IPS DF 4.7 (cell line): ENCODE measurements around the gene IFI16.
A peak's percentile ranks its signal among the peaks of the same experiment; 100 is the strongest.
"Not testable (repeated sequence)": the region's sequence is repeated elsewhere in the genome, so short reads cannot be mapped to it uniquely, and the experiment has no call there.

Experiments
- DNase-seq: peaks from one replicate; pipeline ENCODE4 v3.0.0-alpha.2; 2013; ENCODE audit warnings: low spot score; ENCODE audit errors: extremely low read depth

Gene IFI16

DNA sequence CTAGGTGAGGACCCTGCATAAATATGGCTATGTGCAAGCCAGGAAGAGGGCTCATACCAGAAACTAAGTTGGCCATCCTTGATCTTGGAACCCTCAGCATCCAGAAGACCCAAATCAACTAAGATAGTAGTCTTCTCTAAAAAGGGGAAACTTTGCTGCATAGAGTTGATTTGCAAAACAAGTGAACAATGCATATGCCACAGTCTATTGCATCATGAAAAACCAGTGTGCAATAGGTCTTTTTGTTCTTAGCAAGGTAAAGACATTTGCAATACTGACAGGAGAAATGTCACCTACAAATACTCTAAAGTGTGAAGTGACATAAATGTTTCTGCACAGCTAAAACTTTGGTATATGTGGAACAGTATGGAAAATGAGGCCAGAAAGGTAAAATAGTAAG is 2.0 kb upstream of the IFI16 start:
- DNase-seq, result no peak

- no peak for DNase-seq
Measured at GRCh38 chr1:159008744-159009188, 941 bp upstream of the IFI16 start.

DNA sequence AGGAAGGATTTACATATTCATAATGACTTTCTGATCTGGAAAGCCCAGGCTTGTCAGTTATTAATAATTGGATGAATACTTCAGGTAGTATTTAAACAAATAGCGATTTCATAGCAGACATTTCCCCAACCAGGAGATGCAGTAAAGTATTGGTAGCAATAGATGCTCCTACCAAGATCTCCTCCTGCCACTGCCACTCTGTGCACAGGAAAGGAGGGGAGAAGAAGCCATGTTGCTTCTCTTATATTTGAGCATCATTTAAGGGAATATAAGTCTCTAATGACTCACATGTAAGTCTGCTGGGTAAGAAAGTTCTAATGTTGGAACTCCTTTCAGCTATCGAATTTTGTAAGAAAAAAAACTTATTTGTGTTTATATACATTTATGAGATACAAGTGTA is 420 bp upstream of the IFI16 start:
- no peak for DNase-seq

- DNase-seq, result no peak
Measured at GRCh38 chr1:159010391-159010790, 684 bp downstream of the IFI16 start.

DNA sequence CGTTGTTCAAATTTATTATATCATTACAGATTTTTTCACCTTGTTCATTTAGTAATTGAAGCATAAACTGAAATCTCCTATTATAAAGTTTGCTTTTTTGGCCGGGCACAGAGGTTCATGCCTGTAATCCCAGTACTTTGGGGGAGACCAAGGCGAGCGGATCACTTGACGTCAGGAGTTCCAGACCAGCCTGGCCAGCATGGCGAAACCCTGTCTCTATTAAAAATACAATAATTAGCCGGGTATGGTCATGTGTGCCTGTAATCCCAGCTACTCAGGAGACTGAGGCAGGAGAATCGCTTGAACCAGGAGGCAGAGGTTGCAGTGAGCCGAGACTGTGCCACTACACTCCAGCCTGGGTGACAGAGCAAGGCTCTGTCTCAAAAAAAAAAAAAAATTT is 1.3 kb downstream of the IFI16 start:
- DNase-seq, result not testable (repeated sequence)

DNA sequence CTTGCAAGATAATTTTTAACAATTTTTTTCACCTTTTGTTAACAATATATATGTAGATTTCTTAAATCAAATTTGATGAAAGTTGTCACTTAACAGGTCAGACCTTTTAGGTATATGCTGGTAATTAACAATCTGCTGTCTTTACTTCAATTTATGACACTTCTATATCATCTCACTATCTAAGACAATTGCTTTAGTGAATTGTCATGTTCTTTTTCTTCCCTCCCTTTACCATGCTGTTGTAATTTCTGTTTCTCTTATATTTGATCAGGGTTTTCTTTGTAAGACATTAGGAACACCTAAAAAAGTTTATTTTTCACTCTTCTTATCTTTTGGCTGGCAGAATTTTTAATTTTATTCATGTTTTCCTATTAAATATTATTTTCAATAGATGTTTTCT is 2.0 kb downstream of the IFI16 start:
- DNase-seq, result no peak

GRCh38 chr1:159012495-159012894 is 2.8 kb downstream of the IFI16 start:
- no peak for DNase-seq

DNA sequence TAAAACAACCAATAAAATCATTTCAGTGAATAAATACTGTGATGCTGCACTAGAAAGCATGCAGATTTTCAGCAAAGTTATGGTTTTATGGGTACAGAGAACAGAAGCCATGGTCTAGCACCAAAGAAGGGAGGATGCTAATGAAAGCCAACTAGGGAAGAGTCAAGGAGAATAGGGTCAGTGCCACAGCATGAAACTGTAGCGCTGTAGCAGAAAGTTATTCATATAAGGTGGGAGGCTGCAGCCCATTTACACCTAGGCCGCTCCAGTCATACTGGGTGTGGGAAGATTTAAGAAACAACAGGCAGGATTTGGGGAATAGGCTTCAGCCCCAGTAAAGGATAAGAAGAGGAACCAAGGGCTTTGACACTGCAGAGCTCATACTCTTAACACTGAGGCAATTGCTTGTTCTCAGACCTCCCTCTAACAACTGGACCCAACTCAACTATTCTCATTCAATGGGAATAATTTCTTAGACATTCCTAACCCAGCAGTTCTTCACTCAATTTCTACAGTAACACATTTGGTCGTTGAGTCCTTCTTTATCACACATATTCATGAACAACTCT is 4.4 kb downstream of the IFI16 start:
- DNase-seq, result no peak

GRCh38 chr1:159014851-159015250 is 5.1 kb downstream of the IFI16 start:
- no peak for DNase-seq

DNA sequence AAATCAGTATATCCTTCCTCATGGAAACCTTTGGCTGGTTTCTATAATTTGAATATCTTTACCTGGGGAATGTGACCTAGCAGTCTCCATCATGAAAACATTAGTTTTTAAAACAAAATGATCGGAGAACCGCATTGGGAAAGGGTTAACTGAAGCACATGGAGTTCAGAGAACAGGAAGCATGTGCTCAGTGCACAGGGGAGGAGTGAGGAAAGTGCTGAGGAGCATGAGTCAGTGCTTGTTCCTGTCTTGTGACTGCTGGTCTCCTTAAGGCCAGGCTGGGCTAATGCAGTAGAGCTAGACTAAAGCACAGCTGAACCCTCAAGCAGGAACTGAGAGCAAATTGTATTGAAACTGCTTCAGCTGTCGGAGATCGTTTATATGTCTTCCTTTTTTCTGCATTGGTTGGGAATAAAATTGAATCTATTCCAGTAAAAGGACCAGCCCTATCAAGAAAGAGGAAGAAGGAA is 5.8 kb downstream of the IFI16 start:
- no peak for DNase-seq

DNA sequence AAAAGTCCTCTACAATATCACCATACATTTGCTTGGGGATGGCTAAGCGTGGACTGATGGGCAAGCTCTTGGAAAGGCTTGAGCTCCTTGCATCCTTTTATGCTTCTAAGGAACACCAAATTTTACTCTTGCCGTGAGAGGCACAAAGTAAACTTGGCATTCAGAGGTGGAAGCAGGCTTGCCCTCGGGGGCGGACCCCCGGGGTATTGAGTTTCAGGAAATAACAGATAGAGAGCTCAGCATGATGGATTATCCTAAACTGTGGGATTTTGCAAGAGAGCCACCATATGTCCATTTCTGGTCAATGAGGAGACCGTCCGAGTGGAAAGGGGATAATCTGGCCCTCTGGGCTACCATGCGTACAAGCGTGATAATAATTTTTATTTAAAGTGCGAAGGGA is 14.0 kb downstream of the IFI16 start:
- no peak for DNase-seq

GRCh38 chr1:159025043-159025442 is 15.3 kb downstream of the IFI16 start:
- DNase-seq, result no peak

GRCh38 chr1:159026841-159027240 is 17.1 kb downstream of the IFI16 start:
- not testable (repeated sequence) for DNase-seq

- DNase-seq, result no peak
Measured at GRCh38 chr1:159030311-159030710, 20.6 kb downstream of the IFI16 start.

DNA sequence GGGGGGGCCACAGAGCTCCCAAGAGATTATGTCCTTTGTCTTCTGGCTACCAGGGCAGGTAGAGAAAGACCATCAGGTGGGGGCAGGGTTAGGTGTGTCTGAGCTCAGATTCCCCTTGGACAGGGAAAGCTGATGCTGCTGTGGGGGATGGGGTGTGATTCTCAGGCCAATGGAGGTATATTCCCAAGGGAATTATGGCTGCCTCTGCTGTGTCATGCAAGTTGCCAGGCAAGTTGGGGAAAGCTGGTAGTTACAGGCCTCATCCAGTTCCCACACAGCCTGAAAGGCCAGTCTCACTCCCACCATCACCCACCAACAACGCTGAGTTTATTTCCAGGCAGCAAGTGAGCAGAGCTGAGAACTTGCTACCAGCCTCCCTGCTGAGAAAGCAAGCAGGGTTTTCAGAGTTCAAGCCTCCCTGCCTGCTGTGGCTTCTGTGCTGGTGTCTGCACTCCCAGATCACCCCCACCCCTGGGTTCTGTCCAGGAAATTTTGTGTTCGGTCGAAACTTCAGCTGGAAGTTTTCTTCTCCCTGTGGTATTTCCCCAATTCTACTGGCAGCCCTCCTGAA is 21.3 kb downstream of the IFI16 start:
- no peak for DNase-seq

DNA sequence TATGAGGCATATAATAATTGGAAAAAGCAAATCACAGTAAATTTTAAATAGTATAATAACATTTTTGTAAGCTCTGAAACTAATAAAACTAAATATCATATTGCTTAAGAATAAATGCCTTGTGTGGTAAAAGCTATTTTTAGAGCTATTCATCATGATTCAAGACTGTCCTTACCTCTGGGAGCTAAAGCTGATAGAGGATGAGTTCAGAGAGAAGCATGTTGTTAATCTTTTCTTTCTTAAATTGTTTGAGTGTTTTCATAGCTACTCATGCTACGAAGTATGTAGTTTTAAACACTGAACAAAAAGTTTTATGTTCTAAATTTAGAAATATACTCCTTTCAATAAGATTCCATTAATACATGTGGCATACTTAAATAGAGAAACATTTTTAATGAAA is 30.5 kb downstream of the IFI16 start:
- no peak for DNase-seq

- DNase-seq, result no peak
Measured at GRCh38 chr1:159040893-159041724, 31.4 kb downstream of the IFI16 start.

DNA sequence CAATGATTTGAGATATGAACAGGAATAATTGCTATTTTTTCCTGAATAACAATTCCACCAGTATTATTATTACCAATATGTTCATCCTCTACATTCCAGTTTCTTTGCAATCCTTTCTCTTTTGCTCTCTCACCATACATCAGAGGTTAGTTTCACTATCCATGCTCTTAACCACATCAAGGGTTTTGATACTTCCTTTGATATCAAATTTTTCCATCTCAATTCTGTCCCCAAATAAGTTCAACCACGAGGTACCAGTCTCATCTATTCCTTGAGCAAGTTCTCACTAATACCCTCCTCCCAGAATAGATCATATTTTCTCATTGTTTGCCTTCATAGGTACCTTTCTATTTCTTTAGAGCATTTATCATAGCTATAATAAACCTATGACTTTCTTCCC is 36.8 kb downstream of the IFI16 start:
- DNase-seq, result not testable (repeated sequence)

GRCh38 chr1:159051436-159051835 is 41.7 kb downstream of the IFI16 start:
- no peak for DNase-seq

DNA sequence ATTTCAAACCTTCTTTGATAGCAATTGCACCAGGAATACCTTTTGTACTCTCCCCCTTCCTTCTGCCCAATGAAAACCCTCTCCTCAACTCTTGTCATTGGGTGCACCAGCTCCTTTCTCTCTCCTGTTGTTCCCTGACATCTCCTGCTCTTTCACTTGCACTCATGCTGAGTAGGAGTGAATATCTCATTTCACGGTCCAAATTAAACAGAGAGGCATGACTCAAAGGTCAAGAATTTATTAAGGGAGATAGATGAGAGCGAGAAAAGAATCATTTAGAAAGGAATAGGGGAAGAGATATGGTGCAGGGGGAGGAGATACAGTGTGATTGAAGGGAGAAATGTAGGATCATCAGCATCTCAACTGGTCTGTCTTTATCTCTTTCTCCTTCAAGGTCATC is 44.7 kb downstream of the IFI16 start:
- no peak for DNase-seq

- DNase-seq, result no peak
Measured at GRCh38 chr1:159055181-159055641, 45.5 kb downstream of the IFI16 start.

- peak; percentile 7 for DNase-seq
Measured at GRCh38 chr1:159056069-159056698, 46.5 kb downstream of the IFI16 start.
